ENCODE measurements around the gene GATAD2A.

GATAD2A gene

DNA sequence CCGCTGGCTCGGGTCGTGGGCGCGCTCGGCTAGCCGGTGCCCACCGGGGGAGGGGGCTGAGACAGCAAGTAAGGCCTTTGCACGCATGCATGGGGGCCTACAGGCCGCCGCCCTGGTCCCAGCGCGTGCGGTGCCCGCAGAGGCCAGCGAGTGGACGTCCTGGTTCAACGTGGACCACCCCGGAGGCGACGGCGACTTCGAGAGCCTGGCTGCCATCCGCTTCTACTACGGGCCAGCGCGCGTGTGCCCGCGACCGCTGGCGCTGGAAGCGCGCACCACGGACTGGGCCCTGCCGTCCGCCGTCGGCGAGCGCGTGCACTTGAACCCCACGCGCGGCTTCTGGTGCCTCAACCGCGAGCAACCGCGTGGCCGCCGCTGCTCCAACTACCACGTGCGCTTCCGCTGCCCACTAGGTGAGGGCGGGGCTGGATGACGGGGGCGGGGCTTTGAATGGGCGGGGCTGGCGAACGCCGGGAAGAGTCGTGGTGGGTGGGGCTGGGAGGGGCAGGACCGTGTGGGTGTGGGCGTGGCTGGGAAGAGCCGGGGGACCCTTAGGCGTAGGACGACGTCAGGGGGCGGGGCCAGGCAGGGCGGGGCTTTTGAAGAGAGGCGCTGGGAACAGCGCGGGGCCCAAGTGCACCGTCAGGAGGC is 134.7 kb downstream of the GATAD2A start:
- TF ChIP-seq, protein P1, sequence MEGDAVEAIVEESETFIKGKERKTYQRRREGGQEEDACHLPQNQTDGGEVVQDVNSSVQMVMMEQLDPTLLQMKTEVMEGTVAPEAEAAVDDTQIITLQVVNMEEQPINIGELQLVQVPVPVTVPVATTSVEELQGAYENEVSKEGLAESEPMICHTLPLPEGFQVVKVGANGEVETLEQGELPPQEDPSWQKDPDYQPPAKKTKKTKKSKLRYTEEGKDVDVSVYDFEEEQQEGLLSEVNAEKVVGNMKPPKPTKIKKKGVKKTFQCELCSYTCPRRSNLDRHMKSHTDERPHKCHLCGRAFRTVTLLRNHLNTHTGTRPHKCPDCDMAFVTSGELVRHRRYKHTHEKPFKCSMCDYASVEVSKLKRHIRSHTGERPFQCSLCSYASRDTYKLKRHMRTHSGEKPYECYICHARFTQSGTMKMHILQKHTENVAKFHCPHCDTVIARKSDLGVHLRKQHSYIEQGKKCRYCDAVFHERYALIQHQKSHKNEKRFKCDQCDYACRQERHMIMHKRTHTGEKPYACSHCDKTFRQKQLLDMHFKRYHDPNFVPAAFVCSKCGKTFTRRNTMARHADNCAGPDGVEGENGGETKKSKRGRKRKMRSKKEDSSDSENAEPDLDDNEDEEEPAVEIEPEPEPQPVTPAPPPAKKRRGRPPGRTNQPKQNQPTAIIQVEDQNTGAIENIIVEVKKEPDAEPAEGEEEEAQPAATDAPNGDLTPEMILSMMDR (IDR thresholded peaks at IDR 0.05; ENCODE audit: control insufficient read depth, extremely low read depth, insufficient read depth), result no peak
- no peak overlapping the region for H3K4me3 ChIP-seq (ENCODE audit: low read depth, low read length)
- no peak for DNase-seq (ENCODE audit: low read depth)

DNA sequence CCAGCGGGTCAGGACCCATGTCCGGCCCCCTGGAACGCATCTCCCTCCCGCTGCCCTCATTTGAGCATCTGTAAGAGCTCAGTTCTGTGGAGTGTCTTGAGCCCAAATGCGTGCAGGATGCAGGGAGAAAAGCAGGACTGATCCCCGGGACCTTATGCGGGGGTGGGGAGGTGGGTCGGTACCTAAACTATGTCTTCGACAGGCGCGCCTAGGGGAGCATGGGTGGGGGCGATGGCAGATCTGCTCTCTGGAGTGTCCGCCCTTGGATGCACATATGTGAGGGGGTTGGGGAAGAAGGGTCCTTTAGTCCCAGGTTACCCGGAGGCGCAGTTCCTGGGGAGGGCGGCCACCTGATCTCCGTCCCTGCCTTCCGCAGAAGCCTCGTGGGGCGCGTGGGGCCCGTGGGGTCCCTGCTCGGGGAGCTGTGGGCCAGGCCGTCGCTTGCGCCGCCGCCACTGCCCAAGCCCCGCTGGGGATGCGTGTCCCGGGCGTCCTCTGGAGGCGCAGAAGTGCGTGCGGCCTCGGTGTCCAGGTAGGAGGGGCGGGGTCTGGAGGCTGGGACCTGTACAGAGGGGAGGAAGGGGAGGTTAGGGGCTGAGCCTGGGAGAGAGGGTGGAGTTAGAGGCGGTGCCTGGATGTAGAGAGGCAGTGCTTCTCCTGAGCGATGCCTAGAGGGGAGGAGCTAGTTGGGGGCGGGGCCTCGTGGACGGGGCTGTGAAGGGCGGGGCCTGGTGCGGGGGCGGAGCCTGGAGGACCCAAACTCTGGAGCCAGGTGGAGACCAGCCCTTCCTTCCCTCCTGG is 135.4 kb downstream of the GATAD2A start:
- TF ChIP-seq, protein P1 (IDR thresholded peaks at IDR 0.05; ENCODE audit: control insufficient read depth, extremely low read depth, insufficient read depth), result no peak
- H3K4me3 ChIP-seq (ENCODE audit: low read depth, low read length), result no peak overlapping the region
- no peak for DNase-seq (ENCODE audit: low read depth)

DNA sequence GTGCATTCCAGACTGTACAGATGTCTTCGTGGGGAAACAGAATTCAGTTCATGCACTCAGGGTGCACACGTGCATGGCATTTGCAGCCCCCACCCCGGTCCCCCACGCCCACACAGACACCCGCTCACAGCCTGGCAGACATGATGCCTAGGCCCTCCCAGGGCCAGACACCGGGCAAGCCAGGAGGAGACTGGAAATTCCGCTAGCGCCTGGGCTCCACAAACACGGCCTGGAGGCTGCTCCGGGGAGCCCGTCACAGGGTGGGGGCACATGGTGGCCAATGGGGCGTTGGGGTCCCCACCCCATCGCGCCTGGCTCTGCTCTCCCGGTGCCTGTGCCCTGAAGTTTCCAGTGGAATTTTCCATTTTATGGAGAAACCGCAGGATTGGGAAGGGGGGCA is 136.1 kb downstream of the GATAD2A start:
- no peak for DNase-seq (ENCODE audit: low read depth)
- TF ChIP-seq, protein P1 (IDR thresholded peaks at IDR 0.05; ENCODE audit: control insufficient read depth, extremely low read depth, insufficient read depth), result no peak
- H3K4me3 ChIP-seq (ENCODE audit: low read depth, low read length), result no peak overlapping the region

DNA sequence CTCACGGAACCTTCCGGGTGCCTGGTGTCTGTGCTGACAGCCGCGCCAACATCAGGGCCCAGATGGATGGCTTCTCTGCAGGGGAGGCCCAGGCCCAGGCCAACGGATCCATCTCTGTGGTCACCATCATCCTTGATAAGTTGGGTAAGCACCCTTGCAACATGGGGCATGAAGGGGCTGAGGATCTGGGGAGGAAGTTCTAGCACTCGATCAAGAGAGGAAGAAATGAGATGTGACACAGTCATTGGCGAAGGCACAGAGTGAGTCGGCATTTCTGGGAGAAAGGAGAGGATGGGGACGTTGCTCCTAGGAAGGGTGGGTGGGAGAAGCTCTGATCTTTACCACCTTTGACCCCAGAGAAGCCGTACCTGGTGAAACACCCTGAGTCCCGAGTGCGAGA is 137.0 kb downstream of the GATAD2A start:
- TF ChIP-seq, protein P1 (IDR thresholded peaks at IDR 0.05; ENCODE audit: control insufficient read depth, extremely low read depth, insufficient read depth), result no peak
- no peak for DNase-seq (ENCODE audit: low read depth)
- H3K4me3 ChIP-seq (ENCODE audit: low read depth, low read length), result no peak overlapping the region

DNA sequence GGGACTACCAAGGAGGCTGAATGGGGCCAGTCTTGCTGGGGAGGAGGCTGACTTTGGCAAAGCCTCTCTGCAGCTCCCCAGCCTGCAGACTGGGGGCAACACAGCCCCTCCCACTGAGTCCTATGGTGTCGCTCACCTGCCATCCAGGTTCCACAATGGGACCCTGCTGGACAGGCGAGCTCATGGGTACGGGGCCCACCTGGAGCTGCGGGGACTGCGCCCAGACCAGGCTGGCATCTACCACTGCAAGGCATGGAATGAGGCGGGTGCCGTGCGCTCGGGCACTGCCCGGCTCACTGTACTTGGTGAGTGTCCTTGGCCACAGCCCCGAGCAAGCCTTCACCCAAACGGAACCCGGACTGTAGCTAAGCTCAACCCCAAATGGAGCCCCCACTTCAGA is 137.6 kb downstream of the GATAD2A start:
- H3K4me3 ChIP-seq (ENCODE audit: low read depth, low read length), result no peak overlapping the region
- no peak for DNase-seq (ENCODE audit: low read depth)
- TF ChIP-seq, protein P1 (IDR thresholded peaks at IDR 0.05; ENCODE audit: control insufficient read depth, extremely low read depth, insufficient read depth), result no peak

DNA sequence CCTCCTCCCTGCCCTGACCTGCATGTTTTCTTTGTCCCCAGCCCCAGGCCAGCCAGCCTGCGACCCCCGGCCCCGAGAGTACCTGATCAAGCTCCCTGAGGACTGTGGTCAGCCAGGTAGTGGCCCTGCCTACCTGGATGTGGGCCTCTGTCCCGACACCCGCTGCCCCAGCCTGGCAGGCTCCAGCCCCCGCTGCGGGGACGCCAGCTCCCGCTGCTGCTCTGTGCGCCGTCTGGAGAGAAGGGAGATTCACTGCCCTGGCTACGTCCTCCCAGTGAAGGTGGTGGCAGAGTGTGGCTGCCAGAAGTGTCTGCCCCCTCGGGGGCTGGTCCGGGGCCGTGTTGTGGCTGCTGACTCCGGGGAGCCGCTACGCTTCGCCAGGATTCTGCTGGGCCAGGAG is 138.2 kb downstream of the GATAD2A start:
- no peak overlapping the region for H3K4me3 ChIP-seq (ENCODE audit: low read depth, low read length)
- no peak for DNase-seq (ENCODE audit: low read depth)
- TF ChIP-seq, protein P1 (IDR thresholded peaks at IDR 0.05; ENCODE audit: control insufficient read depth, extremely low read depth, insufficient read depth), result no peak

All from LNCaP clone FGC (cell line).